Muscle layer of colon (tissue), 2 donors: ENCODE data around the gene RALGPS1.
A peak's percentile ranks its signal among the peaks of the same experiment; 100 is the strongest.

ENCODE experiments used
- H3K27ac ChIP-seq: one replicate; pipeline ENCODE4 v1.7.0; 2013; ENCODE audit warnings: low read depth, mild to moderate bottlenecking, low read length, moderate library complexity
- H3K27me3 ChIP-seq, 2 donors: one replicate each; pipeline ENCODE4 v1.7.0; 2013; ENCODE audit warnings: low read length in 2 of 2, mild to moderate bottlenecking in 2 of 2; ENCODE audit not compliant: insufficient read depth in 2 of 2, control insufficient read depth in 1 of 2
- H3K36me3 ChIP-seq: one replicate; pipeline ENCODE4 v1.7.0; 2013; ENCODE audit warnings: mild to moderate bottlenecking, low read length; ENCODE audit not compliant: insufficient read depth
- H3K4me1 ChIP-seq: one replicate; pipeline ENCODE4 v1.7.0; 2013; ENCODE audit warnings: mild to moderate bottlenecking, low read length; ENCODE audit not compliant: insufficient read depth
- H3K4me3 ChIP-seq, 2 donors: one replicate each; pipeline ENCODE4 v1.7.0; 2013; ENCODE audit warnings: low read length in 2 of 2, low read depth in 1 of 2, mild to moderate bottlenecking in 1 of 2, moderate library complexity in 1 of 2
- H3K9ac ChIP-seq: one replicate; pipeline ENCODE4 v1.7.0; 2013; ENCODE audit warnings: low read length
- H3K9me3 ChIP-seq: one replicate; pipeline ENCODE4 v1.7.0; 2013; ENCODE audit warnings: mild to moderate bottlenecking, low read length
- donor health status: abdominal sarcoma.
- donor health status: Adenocarcinoma of cecum.

The RALGPS1 gene

DNA sequence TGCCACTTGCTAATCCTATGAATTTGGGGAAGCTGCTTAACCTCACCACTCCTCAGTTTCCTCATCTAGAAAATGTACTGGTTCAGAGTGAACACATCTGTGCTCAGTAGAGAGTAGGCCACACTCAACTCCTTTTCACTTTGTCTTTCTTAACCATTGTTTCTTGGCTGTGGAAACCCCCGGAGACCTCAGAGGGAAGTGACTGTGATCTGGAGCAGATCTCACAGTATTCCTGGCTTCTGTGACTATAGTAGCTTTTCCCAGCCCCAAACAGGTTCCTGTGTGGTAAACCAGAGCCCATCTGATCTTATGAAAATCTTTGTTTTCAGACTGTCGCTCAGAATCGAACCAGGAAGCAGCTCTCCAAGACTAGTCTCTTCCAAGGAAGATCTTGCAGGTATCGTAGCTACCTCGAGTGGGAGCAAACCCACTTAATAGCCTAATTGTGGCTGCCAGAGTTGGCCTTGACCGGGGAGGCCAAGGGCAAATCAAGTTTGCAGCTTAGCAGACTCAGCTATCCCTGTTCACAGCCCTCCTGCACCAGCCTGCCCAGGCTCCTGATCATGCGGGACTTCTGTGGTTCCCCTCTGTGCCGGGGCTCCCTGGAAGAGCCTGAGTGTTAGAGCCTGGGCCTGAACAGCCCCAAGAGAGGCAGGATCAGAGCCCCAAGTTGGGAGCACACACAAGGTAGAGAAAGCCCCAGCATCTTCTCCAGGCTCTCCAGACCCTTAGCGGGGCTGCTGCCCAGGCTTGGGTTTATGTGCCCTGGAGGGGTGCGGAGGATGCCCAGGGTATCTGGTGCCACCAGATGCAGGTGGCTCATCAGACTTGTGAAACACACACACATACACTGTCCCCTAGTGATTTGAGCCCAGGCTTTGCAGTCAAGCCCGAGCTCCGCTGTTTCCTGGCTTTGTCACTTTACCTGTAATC lies 260.1 kb downstream of the RALGPS1 start:
- no peaks in the 10 kb centered on the region for H3K36me3 ChIP-seq
- no peaks in the 10 kb centered on the region for H3K27me3 ChIP-seq
- H3K4me3 ChIP-seq: no peak overlapping the region
- no peak overlapping the region for H3K27ac ChIP-seq
- peaks cover 27% of the 10 kb centered on the region for H3K4me1 ChIP-seq
- H3K9me3 ChIP-seq: no peaks in the 10 kb centered on the region
- H3K9ac ChIP-seq: no peak overlapping the region

DNA sequence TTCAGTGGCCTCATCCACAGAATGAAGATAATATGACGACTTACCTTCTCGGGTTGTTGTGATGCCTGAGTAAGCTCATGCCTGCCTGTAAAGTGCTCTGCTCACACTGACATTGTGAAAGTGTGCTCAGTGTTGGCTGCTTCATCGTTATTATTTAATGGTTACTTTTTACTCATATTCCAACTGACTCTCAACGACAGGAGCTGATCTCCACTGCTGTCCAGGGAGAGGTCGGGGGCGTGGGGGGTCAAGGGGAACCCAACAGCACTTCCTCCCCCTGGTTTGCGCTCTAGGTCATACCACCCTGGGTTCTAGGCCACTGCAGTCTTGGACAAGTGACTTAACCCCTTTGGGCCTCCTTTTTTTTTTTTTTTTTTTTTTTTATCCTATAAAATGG lies 260.7 kb downstream of the RALGPS1 start:
- H3K9ac ChIP-seq: no peak overlapping the region
- H3K27me3 ChIP-seq: no peaks in the 10 kb centered on the region
- H3K4me1 ChIP-seq: peaks cover 31% of the 10 kb centered on the region
- H3K36me3 ChIP-seq: no peaks in the 10 kb centered on the region
- no peak overlapping the region for H3K4me3 ChIP-seq
- H3K9me3 ChIP-seq: no peaks in the 10 kb centered on the region
- no peak overlapping the region for H3K27ac ChIP-seq

DNA sequence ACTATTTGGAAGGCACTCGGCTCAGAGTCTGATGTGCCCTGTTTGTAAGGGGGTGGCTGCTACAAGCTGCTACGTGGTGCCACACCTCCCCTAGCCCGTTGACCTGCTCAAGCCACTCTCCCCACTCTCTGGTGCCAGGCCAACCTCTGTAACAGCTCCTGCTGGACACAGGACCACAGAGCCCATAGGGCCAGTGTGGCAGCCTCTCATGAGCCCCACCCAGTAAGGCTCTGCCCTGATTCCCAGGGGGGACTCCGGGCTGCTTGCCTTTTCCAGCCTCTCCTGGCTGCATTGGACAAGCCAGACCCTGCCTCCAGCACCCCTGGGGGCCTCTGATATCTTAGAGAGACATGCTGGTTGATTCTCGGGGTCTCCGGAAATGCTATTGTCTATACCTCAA lies 261.2 kb downstream of the RALGPS1 start:
- no peak overlapping the region for H3K4me3 ChIP-seq
- H3K27me3 ChIP-seq: no peaks in the 10 kb centered on the region
- H3K9me3 ChIP-seq: no peaks in the 10 kb centered on the region
- H3K27ac ChIP-seq: no peak overlapping the region
- H3K4me1 ChIP-seq: peaks cover 31% of the 10 kb centered on the region
- no peak overlapping the region for H3K9ac ChIP-seq
- H3K36me3 ChIP-seq: no peaks in the 10 kb centered on the region

DNA sequence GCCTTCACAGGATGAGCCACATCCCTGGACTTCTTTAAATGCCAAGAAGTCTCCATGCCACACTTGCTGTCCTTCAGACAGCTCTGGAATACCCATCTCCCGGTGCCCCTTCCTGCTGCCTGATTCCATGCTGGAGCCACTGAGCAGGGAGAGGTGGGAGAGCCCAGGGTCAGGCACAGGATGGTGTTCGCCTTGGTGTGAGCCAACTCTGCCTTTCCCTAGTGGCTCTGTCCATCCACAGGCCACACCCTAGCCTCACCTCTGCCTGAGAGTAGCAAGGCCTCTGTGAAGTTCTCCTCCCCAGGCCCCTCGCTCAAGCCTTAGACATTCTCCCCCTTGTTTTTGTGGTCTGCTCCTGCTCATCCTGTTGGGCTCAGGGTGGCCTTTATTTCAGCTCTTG lies 262.0 kb downstream of the RALGPS1 start:
- no peak overlapping the region for H3K27ac ChIP-seq
- H3K9ac ChIP-seq: no peak overlapping the region
- no peaks in the 10 kb centered on the region for H3K9me3 ChIP-seq
- H3K4me1 ChIP-seq: peaks cover 31% of the 10 kb centered on the region
- H3K4me3 ChIP-seq: no peak overlapping the region
- H3K27me3 ChIP-seq: no peaks in the 10 kb centered on the region
- H3K36me3 ChIP-seq: no peaks in the 10 kb centered on the region

DNA sequence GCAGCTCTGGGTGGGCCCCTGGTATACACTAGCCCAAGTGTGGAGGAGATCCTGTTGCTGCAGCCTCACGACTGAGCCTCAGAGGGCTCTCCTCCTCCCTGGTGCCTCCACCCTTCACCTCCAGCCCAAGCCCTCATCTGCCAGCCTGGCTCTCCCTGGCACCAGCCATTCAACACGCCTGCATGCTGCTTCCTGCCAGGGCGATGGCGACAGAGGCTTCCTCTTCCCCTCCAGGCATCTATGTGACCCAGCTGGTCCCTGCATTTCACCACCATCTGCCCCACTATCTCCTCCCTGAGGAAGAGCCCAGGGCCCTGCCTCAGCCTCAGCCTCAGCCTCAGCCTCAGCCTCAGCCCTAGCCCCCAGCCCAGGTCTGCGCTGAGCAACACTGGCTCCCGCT lies 262.6 kb downstream of the RALGPS1 start:
- H3K4me3 ChIP-seq: no peak overlapping the region
- no peaks in the 10 kb centered on the region for H3K9me3 ChIP-seq
- peaks cover 27% of the 10 kb centered on the region for H3K4me1 ChIP-seq
- no peak overlapping the region for H3K27ac ChIP-seq
- H3K36me3 ChIP-seq: no peaks in the 10 kb centered on the region
- H3K27me3 ChIP-seq: no peaks in the 10 kb centered on the region
- H3K9ac ChIP-seq: no peak overlapping the region

DNA sequence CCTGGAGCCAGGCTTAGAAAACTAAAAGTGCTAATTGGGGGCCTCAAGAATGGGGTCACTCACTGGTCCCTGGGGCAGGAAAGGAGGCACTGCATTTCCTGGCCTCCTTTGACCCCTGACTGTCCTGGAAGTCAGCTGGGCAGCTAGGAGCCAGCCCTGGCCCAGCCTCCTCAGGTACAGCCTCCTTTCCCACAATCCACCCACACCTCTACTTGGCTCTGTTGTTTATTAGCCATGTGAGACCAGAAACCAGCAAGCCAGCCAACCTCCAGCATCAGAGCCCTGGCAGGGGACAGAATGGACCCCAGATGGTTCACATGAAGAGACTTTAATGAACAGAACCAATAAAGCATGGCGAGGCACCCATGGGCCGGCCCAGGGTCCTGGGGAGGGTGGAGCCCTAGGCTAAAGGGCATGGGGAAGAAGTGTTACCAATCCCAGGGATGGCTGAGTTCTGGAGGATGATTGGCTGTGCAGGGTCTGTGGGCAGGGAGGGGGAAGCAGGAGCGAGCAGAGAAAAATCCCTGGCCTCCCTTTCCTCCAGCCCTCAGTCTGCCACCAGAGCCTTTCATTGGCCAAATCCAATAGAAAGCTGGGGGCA lies 263.2 kb downstream of the RALGPS1 start:
- no peak overlapping the region for H3K4me3 ChIP-seq
- H3K4me1 ChIP-seq: peaks cover 21% of the 10 kb centered on the region

DNA sequence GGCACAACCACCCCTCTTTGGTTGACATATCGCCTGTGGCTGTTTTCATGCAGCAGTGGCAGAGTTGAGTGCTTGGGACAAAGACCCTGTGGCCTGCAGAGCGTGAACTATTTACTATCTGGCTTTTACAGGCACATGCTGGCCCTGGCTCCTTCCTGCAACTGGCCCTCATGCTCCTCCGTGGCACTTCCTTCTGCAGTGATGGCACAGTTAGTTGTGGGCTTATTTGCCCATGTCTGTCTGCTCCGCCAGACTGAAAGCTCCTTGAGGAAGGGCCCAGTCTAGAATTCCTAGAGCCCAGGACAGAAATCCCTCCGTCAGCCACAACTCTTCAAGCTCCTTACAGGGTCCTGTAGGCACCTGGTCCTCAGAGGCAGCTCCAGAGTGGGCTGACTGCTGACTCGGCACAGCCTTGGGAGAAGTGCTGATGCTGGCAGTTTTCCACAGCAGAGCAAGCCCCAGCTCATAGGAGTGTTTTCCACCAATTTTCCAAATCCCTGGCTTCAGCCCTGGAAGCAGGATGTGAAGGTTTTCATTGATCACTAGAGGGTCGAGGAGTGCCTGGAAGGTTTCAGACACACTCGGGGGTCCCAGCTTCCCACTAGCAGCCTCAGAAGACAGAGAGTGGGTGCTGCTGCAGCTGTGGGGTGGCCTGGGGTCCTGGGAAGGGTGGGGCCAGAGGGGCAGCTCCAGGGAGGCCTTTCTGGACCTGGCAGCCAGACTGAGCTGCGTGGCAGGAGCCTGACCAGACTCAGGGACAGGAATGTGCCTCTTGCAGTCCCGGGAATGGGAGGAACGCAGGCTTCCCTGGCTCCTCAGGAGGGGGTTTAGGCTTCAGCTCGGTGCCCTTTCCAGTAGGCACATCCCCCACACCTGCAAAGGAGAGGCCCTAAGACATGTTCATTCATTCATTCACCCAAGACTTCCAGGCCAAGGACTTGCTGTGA lies 264.4 kb downstream of the RALGPS1 start:
- Histone ChIP-seq H3K4me3 (no peak overlapping the region), H3K27ac (peak overlapping the region; percentile 34), H3K36me3 (no peaks in the 10 kb centered on the region), H3K27me3 (no peaks in the 10 kb centered on the region), H3K9ac (no peak overlapping the region), H3K9me3 (no peaks in the 10 kb centered on the region), H3K4me1 (peaks cover 19% of the 10 kb centered on the region)

More for the DNA sequence above, 263.2 kb downstream of the RALGPS1 start:
- no peak overlapping the region for H3K27ac ChIP-seq
- H3K9ac ChIP-seq: no peak overlapping the region
- no peaks in the 10 kb centered on the region for H3K9me3 ChIP-seq
- H3K27me3 ChIP-seq: no peaks in the 10 kb centered on the region
- H3K36me3 ChIP-seq: no peaks in the 10 kb centered on the region

DNA sequence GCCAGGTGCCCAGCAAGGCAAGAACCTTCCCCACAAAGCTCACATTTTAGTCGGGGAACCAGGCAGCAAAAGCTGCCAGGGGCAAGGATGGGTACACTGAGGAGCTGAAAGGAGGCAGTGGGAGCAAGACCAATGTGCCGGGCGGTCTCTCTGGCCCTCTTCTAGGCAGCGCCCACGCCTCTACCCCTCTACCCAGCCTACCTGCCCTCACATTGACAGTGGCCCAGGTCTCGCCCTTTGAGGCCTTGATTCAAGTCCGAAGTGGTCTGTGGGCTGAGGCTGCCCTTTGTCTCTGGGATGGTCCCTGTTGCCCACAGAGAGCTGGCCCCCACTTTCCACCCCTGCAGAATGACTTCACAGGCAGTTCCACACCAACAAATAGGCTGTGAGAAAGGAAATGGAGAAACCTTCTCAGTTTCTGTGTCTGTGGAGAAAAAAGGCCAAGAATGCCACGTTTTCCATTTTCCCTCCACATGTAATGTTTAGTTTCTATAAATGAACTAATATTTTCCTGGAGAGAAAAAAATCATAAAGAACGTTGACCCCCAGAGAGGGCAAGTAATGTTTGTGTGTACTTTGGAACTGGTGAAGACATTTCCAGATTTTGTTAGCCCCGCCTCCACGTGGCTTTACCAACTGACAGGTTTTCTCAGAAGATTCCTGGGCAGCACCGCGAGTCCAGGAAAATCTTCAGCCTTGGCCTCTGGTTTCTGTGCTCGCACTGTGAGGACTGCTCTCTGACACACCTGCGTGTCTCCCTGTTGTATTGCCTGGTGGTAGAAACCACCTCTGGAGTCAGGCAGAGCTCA lies 265.3 kb downstream of the RALGPS1 start:
- no peaks in the 10 kb centered on the region for H3K36me3 ChIP-seq
- peaks cover 27% of the 10 kb centered on the region for H3K4me1 ChIP-seq
- no peaks in the 10 kb centered on the region for H3K9me3 ChIP-seq
- no peak overlapping the region for H3K9ac ChIP-seq
- H3K27me3 ChIP-seq: no peaks in the 10 kb centered on the region
- peak overlapping the region; percentile 34 for H3K27ac ChIP-seq
- H3K4me3 ChIP-seq: no peak overlapping the region

DNA sequence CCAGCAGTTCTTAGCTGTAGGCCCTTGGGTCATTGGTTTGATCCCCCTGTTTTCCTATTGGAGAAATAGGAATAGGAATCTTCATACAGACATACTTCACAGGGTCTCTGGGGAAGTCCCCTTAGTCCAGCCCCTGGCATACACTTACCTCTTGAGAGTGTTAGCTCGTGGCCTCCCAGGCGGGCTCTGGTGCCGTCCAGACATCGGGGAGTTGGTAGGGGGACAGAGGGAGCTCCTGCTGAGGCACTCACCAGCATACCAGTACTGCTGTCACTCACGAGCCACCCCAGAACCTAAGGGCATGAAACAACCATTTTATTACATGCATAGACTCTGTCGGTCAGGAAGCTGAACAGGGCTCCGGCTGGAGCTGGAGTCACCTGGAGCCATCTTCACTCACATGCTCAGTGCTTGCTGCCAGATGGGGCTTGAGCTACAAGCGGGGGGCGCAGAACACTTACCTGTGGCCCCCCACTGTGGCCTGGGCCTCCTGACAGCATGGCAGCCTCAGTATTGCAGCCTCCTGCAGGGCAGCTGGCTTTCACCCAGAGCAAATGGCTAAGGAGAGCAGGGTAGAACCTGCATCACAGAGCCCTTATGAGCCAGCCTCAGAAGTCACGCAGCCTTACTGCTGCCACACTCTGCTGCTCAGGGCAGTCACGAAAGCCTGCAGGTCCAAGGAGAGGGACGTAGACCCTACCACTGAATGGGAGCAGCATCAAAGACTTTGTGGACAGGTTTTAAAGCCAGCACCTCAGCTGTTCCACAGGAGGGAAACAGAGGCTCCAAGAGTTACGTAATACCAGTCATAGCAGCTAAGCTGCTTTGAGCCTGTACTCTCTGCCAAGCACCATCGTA lies 266.1 kb downstream of the RALGPS1 start:
- Histone ChIP-seq H3K9ac (no peak overlapping the region), H3K4me3 (no peak overlapping the region), H3K9me3 (no peaks in the 10 kb centered on the region), H3K27me3 (no peaks in the 10 kb centered on the region), H3K36me3 (no peaks in the 10 kb centered on the region), H3K4me1 (peaks cover 36% of the 10 kb centered on the region), H3K27ac (no peak overlapping the region)

DNA sequence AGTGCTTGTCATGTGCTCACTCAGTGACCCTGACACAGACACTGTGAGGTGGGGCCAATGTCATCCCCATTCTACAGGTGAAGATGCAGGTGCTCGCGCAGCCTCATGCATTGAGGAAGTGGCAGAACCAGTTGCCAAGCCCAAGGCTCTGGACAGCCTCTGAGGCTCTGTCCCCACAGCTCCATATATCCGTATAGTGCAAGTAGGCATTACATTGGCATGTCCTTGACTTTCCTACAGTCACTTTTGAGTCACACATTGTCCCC lies 266.7 kb downstream of the RALGPS1 start:
- Histone ChIP-seq H3K27me3 (no peaks in the 10 kb centered on the region), H3K36me3 (no peaks in the 10 kb centered on the region), H3K4me1 (peaks cover 41% of the 10 kb centered on the region), H3K9ac (no peak overlapping the region), H3K4me3 (no peak overlapping the region), H3K9me3 (no peaks in the 10 kb centered on the region), H3K27ac (no peak overlapping the region)
